Limb (tissue), 2 donors: ENCODE results near the gene IL11.
A peak's percentile ranks its signal among the peaks of the same experiment; 100 is the strongest.

Source experiments
- DNase-seq, 2 donors: peaks; one replicate each; pipeline ENCODE4 v3.0.0-alpha.2; 2016; ENCODE audit errors: extremely low spot score in 2 of 2

IL11 gene

GRCh38 chr19:55373306-55373992 is 3.2 kb upstream of the IL11 start:
- no peak for DNase-seq

- DNase-seq = no peak
These were observed 2.2 kb upstream of the IL11 start for GRCh38 chr19:55372316-55373081.

GRCh38 chr19:55369653-55370304 is 484 bp downstream of the IL11 start:
- no peak for DNase-seq

GRCh38 chr19:55368701-55369563 is 1.3 kb downstream of the IL11 start:
- DNase-seq = peak in 1 of 2 donors; percentile 60

GRCh38 chr19:55368106-55368505 is 2.2 kb downstream of the IL11 start:
- no peak for DNase-seq

- DNase-seq = no peak
These were observed 3.5 kb downstream of the IL11 start for GRCh38 chr19:55366790-55367189.

- no peak for DNase-seq
These were observed 4.3 kb downstream of the IL11 start for GRCh38 chr19:55365964-55366363.

- DNase-seq = no peak
These were observed 5.0 kb downstream of the IL11 start for GRCh38 chr19:55365245-55365644.

GRCh38 chr19:55362990-55363716 is 7.1 kb downstream of the IL11 start, which contains the start of gene GARIN5B:
Gene GARIN5B, minus strand, starts transcription at chr19:55363260. Its CDS starts 194 bp downstream, at chr19:55363066.
- DNase-seq = no peak

- DNase-seq = no peak
These were observed 7.9 kb downstream of the IL11 start for GRCh38 chr19:55362174-55362989.

- DNase-seq = no peak
These were observed 9.4 kb downstream of the IL11 start for GRCh38 chr19:55360902-55361301.

GRCh38 chr19:55358943-55359908 is 11.0 kb downstream of the IL11 start:
- no peak for DNase-seq

- no peak for DNase-seq
These were observed 11.8 kb downstream of the IL11 start for GRCh38 chr19:55358493-55358892.

GRCh38 chr19:55355213-55355821 is 14.9 kb downstream of the IL11 start:
- DNase-seq = no peak

- DNase-seq = peak in 1 of 2 donors; percentile 40
These were observed 15.5 kb downstream of the IL11 start, which contains the start of gene COX6B2 for GRCh38 chr19:55354698-55355212. Gene COX6B2, minus strand, starts transcription at chr19:55354719. Its CDS starts 198 bp downstream, at chr19:55354521.

- peak; percentile 42 to 84 for DNase-seq
These were observed 16.2 kb downstream of the IL11 start for GRCh38 chr19:55353803-55354697.

- DNase-seq = no peak
These were observed 16.9 kb downstream of the IL11 start for GRCh38 chr19:55353356-55353802.
